GM21423 (cell line): Measurements from ENCODE around the gene ATP2B2.
"Not testable (repeated sequence)": the region's sequence is repeated elsewhere in the genome, so short reads cannot be mapped to it uniquely, and the experiment has no call there.

Source experiments
- ATAC-seq: cut with Tn5 transposase; IDR thresholded peaks from one replicate; pipeline ENCODE4 v1.9.1; 2021; ENCODE audit warnings: mild to moderate bottlenecking, moderate library complexity; ENCODE audit not compliant: unreplicated experiment

The ATP2B2 gene

DNA sequence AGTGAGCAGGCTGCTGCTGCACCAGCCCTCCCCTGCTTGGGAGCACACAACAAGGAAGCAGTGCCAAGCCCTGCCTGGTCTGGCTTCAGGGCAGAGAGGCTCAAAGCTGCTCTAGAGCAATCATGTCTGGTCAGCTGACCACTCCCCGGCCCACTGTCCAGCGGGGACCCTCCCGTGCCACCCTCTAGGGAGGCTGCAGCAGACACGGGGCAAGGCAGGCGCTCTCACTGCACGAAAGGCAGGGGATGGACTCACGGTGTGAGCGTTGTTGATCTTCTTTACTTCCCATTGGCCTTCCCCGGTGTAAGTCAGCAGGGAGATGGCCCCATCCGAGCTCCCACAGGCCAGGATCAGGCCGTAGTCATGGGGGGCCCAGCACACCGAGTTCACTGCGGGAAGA lies 193.7 kb downstream of the ATP2B2 start:
- ATAC-seq = no peak

GRCh38 chr3:10310578-10310977 lies 194.8 kb downstream of the ATP2B2 start:
- no peak for ATAC-seq

- ATAC-seq = no peak
Observed at GRCh38 chr3:10309736-10310135, 195.7 kb downstream of the ATP2B2 start.

DNA sequence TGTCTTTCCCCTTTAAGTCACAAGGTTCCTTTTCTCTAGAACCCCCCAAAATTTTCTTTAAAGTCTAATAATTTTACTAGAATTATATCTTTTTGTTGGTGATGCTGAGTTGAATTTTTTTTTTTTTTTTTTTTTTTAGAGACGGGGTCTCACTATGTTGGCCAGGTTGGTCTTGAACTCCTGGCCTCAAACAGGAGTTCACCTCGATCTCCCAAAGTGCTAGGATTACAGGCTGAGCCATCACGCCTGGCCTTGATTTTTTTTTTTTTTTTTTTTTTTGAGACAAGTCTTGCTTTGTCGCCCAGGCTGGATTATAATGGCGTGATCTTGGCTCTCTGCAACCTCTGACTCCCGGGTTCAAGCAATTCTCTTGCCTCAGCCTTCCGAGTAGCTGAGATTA lies 196.7 kb downstream of the ATP2B2 start:
- no peak for ATAC-seq

DNA sequence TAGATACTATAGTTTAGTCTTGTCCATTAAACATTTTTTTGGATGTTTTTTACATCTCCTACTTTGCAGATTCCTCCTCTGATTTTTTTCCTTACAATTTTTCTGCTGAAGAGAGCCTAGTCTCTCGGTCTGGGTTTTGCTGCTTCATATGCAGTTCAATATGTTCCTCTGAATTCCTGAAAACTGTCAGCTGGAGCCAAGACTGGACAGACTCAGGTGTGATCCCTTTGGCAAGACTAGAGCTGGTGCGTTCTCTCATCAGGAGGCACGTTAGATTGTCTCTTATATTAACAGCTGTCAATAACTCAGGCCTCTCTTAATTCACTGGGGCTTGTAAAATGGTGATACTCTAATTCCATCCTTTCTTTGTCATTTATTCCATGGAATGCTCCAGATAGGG lies 199.2 kb downstream of the ATP2B2 start:
- ATAC-seq = no peak

GRCh38 chr3:10305331-10305902 lies 200.0 kb downstream of the ATP2B2 start:
- ATAC-seq = no peak

GRCh38 chr3:10304905-10305304 lies 200.5 kb downstream of the ATP2B2 start:
- no peak for ATAC-seq

DNA sequence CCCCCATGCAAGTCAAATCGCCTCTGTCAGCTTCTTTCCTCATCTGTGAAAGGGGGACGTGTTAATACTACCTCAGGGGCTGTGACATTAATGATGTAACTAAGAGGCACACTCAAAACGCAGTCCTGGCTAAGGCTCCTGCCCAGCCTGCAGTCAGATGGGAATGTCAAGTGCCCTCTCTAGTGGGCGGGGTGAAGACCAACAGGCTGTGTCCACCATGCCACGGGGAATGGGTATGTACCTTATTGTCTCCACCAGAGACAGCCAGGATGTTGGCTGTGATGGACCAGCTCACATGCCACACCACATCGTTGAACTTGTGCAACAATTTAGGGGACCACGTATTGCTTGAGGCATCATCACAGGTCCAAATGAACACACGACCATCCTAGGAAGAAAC lies 201.6 kb downstream of the ATP2B2 start:
- ATAC-seq = no peak

- ATAC-seq = no peak
Observed at GRCh38 chr3:10303105-10303504, 202.3 kb downstream of the ATP2B2 start.

DNA sequence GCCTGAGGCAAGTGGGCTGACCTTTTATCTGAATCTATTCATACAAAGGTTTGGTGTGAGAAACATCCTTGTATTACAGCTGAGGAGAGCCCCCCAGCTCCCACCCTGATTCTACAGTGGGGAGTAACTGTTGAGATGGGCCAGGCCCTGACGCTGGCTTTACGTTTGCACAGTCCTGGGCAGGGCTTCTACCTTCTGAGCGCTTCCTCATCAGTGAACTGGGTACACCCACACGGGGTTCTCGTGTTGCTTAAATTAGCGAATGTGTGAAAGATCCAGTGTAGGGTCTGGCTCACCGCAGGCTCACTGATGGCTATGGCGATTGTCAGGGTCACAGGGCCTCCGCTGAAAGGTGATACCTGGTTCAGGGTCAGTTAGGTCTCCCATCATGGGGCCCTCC lies 205.3 kb downstream of the ATP2B2 start:
- ATAC-seq = peak; percentile 2

- peak; percentile 76 for ATAC-seq
Observed at GRCh38 chr3:10299679-10300078, 205.7 kb downstream of the ATP2B2 start.

DNA sequence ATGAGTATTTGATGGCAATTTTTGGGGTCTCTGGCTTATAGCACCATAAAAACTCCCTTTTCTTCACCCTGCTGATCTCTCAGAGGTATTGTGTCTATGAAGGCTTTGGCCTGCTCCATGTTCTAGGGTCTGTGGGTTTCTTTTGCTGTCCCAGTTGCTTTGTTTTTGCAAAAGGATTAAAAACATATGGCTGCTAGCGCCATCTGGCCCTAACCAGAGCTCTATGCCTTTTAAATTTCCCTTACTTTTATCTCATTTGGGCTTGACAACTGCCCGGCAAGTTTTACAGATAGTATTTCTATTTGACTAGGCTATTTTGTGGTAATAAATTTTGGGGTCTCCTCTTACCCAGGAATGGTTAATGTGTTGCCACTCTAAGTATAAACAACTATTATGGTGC lies 206.2 kb downstream of the ATP2B2 start:
- ATAC-seq = no peak

GRCh38 chr3:10298064-10298463 lies 207.3 kb downstream of the ATP2B2 start:
- not testable (repeated sequence) for ATAC-seq

DNA sequence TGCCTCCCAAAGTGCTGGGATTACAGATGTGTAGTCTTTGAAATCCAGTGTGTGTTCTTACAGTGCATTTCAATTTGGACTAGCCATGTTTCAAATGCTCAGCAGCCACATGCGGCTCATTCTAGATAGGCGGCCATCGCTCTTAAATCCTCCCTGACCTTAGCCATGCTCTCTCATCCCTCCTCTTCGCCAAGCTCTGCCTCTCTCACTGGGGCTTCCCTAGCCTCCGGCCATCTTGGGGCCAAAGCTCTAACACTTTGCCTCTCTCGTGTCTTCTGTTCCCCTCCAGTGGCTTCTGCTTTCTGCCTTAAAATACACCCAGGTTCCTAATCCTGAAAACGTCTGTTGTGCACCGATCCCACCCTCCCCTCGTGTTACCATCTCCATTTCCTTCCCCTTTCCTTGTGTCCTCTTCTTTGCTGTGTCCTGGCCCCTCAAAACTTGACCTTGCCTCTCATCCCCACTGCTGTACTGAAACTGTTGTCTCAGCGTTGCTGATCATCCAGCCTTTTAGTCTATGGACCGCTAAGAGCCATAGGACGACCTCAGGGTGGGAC lies 211.3 kb downstream of the ATP2B2 start:
- ATAC-seq = no peak

DNA sequence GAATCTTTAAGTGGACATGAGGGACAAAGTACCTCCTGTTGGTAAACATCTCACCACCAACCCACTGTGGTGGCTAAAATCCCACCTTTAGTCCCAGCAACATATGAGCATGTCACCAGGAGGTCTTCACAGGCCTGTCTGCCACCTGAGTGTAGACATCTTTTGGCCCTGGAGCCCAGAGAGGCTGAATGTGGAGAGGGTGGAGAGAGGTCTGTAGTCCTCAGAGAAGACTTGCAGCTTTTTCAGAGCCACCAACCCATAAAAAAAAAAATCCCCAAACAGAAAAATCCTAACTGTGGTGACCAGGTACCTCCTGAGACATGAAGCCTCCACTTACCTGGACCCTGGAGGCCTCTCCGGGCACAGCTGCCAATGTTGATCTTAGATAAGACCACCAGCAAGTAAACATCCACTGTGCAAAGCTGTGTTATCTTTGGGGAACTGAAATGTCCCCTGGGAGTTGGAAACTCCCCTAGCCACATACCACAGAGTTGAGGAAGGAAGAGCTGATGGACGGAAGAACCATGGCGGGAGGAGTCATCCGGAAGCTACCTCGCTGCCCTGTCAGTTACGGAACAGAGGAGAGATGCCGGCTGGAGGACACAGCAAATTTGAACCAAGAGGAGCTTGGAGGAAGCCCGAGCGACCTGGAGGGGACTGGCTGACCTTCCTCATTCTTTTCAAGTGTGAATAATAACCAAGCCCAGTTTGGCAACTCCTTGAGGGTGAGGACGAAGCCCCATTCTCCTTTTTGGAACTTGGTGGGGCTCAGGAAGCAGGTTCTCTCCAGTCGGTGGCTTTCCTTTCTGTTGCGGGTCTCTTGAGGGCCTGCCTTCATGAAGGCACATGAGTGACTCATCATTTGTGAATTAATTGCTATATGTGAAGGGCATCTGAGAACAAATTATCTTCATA lies 212.6 kb downstream of the ATP2B2 start, which contains the start of gene GHRL:
GHRL (minus strand) TSS at position 443 of the 915 bp plus-strand sequence. CDS start 2,767 bp downstream, outside the sequence.
- peak; percentile 77 for ATAC-seq

- no peak for ATAC-seq
Observed at GRCh38 chr3:10291641-10292040, 213.7 kb downstream of the ATP2B2 start.

DNA sequence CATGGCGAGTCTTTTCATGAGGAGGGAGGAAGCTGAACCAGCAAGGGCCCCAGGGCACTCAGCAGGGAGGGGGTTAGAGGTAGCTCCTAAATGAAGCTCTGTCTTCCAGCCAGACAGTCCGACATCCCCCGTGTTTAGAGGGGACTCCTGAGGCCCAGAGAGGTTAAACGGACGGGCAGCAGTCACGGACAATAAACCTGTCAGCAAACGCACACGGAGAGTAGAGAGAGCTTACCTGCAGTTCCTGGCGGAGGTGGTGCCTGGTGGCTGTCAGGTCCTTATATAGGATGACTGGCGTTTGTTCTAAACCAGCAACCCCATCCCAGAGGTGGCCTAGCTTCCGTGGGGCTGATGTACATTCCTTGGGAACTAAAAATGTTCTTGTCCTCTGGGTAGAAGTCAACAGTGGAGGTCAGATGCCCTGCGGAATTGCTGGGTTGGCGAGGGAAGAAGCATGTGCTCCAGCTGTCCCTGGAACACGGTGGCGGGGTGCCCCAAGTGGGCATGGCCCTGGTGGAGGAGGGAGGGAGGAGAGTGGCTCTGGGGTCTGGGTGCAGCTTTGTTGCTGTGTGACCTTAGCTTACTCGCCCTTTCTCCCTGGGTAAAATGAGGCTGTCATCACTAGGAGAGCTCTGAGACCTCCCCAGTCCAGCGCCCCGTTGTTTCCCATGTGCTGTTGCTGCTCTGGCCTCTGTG lies 214.8 kb downstream of the ATP2B2 start:
- ATAC-seq = no peak

DNA sequence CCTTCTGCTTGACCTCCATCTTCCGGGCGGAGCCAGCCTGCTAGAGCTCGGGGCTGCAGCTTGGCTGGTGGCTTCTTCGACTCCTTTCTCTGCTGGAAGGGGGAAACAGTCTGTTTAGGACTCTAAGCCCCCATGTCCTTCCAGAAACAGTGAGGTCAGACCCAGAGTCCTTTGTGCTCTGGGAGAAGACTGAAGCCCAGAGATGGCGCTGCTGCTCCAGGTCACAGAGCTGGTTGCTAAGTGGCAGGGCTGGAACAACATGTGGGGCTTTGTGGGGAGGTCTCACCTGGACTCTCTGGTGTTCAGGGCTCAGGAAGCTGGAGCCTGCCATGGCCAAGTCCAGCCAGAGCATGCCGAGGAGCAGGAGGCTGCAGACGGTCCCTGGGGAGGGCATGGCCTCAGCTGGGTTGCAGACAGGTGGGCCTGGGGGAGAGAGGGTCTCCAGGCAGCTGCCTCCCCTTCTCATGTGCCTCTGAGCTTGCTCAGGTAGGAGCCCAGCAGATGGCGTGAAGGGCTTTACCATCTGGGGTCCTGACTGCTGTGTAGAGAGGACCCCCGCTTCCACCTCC lies 215.5 kb downstream of the ATP2B2 start:
- ATAC-seq = no peak

DNA sequence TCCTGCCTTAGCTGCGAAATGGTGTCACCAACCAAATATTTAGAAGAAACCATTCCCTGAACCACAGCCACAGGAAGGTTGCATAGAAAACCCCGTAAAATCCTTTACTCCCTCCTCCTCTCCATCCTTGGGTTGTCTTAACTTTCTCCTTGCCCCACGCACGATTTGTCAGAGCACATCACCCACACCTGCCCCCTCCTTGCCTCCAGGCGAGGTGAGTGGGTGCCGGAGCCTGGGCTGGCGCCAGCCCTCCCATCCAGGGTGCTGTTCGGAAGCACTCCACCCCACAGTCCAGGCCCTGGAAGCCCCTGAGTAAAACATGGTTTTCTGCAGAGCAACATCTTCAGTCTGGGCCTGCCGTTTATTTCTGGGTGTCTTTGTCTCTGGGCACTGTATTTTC lies 216.3 kb downstream of the ATP2B2 start:
- no peak for ATAC-seq

GRCh38 chr3:10288575-10288960 lies 216.8 kb downstream of the ATP2B2 start:
- ATAC-seq = no peak

DNA sequence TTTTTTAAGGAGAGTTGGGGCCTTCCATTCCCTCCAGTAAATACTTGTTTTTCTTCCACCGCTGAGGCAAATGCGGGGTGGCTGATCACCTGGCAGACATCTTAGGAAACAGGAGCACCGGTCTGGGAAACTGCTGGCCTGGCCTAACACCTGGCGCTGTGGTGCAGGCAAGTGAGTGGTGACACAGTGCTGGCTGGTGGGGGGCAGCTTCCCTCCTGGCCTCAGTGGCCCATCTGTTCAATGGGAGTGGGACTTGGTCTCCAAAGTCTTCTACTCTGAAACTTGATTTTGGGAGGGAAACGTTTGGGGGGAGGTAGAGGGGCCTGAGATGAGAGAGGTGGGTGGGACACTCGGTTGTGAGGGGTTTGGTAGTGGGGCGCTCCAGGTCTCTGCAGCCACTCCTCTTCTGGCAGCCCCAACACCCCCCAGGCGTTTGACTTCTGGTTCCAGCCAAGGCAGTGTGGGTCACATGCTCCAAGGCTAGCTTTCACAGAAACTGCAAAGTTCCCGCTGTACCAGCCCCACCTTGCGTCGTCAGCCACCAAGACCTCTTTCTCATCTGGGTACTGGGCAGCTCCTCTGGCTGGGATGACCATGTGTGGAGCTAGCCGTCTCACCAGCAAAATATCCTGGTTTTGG lies 217.3 kb downstream of the ATP2B2 start:
- no peak for ATAC-seq
